ENCODE results near the gene CEP57.
"Not testable (repeated sequence)": the region's sequence is repeated elsewhere in the genome, so short reads cannot be mapped to it uniquely, and the experiment has no call there.

DNA sequence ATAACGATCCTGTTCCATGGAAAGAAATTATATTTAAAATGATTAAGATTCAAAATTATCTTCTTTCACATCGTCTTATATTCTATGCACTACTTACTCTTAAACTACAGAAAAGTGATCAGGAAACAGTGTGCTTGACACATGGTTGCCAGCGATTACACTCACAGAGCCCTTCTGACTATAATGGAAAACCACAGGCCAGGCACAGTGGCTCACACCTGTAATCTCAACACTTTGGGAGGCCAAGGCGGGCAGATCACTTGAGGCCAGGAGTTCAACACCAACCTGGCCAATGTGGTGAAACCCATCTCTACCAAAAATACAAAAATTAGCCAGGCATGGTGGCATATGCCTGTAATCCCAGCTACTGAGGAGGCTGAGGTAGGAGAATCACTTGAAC is 69.7 kb downstream of the CEP57 start:
- TF ChIP-seq, protein P1, sequence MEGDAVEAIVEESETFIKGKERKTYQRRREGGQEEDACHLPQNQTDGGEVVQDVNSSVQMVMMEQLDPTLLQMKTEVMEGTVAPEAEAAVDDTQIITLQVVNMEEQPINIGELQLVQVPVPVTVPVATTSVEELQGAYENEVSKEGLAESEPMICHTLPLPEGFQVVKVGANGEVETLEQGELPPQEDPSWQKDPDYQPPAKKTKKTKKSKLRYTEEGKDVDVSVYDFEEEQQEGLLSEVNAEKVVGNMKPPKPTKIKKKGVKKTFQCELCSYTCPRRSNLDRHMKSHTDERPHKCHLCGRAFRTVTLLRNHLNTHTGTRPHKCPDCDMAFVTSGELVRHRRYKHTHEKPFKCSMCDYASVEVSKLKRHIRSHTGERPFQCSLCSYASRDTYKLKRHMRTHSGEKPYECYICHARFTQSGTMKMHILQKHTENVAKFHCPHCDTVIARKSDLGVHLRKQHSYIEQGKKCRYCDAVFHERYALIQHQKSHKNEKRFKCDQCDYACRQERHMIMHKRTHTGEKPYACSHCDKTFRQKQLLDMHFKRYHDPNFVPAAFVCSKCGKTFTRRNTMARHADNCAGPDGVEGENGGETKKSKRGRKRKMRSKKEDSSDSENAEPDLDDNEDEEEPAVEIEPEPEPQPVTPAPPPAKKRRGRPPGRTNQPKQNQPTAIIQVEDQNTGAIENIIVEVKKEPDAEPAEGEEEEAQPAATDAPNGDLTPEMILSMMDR (IDR thresholded peaks at IDR 0.05): not testable (repeated sequence)
- not testable (repeated sequence) for TF ChIP-seq POLR2A (IDR thresholded peaks at IDR 0.05)

Measured in esophagus squamous epithelium (tissue), 4 donors.